Measurements from ENCODE around the gene SUGCT.

The SUGCT gene

DNA sequence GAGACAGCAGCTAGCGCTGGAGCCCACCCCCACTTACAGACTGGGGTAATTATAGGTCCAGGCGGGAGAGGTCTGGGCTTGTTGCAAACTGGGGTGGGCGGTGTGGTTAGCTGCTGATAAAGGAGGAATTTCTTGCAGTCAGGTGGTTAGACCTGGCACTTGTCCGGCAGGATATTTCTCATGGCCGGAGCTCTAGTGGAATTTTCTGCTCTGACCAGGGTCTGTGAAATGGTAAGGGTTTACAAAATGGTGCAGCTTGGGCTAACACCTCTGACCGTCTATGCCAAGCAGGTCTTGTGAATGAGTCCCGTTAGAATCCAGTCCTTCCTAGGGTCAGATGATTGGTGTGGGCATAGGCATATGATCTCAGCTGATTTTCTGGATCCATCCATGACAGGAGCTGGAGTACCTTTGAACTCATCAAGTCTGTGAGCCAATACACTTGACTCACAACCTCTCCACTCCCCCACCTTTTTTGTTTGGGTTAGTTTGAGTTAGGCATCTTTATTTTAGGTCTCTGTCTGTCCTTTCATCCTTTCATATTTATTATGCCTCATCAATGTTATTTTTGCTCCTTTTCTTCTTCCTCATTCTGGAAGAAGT lies 213.4 kb downstream of the SUGCT start:
- ChIA-PET CTCF (interaction anchor here (0.6 kb wide), 1 partner anchor 447 kb away, joined by 4 read pairs; no protein-coding TSS in a partner anchor), POLR2A (no interaction called here)
- Histone ChIP-seq H3K27ac (ENCODE audit: extremely low read depth, low read depth, low read length) (no peak overlapping the region), H3K4me1 (ENCODE audit: control insufficient read depth, insufficient read depth, low read length) (no peaks in the 10 kb centered on the region), H3K36me3 (ENCODE audit: control insufficient read depth in 2 of 2, insufficient read depth in 1 of 2, low read length in 2 of 2) (no peaks in the 10 kb centered on the region), H3K4me3 (ENCODE audit: low read depth, low read length) (no peak overlapping the region), H3K9me3 (ENCODE audit: control insufficient read depth, insufficient read depth, low read depth, low read length) (no peaks in the 10 kb centered on the region)
- TF ChIP-seq ZNF510 (tag by site-specific recombination; IDR thresholded peaks at IDR 0.05; ENCODE audit: insufficient replicate concordance) (no peak), BCL11B (tag by site-specific recombination; IDR thresholded peaks at IDR 0.05; ENCODE audit: low read depth) (no peak), ZNF335 (tag by site-specific recombination; conservative IDR thresholded peaks at IDR 0.05) (no peak), ZNF530 (tag by site-specific recombination; IDR thresholded peaks at IDR 0.05; ENCODE audit: low read depth) (no peak)
- TF ChIP-seq, protein P1, sequence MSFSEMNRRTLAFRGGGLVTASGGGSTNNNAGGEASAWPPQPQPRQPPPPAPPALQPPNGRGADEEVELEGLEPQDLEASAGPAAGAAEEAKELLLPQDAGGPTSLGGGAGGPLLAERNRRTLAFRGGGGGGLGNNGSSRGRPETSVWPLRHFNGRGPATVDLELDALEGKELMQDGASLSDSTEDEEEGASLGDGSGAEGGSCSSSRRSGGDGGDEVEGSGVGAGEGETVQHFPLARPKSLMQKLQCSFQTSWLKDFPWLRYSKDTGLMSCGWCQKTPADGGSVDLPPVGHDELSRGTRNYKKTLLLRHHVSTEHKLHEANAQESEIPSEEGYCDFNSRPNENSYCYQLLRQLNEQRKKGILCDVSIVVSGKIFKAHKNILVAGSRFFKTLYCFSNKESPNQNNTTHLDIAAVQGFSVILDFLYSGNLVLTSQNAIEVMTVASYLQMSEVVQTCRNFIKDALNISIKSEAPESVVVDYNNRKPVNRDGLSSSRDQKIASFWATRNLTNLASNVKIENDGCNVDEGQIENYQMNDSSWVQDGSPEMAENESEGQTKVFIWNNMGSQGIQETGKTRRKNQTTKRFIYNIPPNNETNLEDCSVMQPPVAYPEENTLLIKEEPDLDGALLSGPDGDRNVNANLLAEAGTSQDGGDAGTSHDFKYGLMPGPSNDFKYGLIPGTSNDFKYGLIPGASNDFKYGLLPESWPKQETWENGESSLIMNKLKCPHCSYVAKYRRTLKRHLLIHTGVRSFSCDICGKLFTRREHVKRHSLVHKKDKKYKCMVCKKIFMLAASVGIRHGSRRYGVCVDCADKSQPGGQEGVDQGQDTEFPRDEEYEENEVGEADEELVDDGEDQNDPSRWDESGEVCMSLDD (tag by site-specific recombination; IDR thresholded peaks at IDR 0.05) = no peak
- TF ChIP-seq, protein P2, sequence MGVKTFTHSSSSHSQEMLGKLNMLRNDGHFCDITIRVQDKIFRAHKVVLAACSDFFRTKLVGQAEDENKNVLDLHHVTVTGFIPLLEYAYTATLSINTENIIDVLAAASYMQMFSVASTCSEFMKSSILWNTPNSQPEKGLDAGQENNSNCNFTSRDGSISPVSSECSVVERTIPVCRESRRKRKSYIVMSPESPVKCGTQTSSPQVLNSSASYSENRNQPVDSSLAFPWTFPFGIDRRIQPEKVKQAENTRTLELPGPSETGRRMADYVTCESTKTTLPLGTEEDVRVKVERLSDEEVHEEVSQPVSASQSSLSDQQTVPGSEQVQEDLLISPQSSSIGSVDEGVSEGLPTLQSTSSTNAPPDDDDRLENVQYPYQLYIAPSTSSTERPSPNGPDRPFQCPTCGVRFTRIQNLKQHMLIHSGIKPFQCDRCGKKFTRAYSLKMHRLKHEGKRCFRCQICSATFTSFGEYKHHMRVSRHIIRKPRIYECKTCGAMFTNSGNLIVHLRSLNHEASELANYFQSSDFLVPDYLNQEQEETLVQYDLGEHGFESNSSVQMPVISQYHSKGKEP (tag by site-specific recombination; IDR thresholded peaks at IDR 0.05) = no peak
- TF ChIP-seq, protein P3, sequence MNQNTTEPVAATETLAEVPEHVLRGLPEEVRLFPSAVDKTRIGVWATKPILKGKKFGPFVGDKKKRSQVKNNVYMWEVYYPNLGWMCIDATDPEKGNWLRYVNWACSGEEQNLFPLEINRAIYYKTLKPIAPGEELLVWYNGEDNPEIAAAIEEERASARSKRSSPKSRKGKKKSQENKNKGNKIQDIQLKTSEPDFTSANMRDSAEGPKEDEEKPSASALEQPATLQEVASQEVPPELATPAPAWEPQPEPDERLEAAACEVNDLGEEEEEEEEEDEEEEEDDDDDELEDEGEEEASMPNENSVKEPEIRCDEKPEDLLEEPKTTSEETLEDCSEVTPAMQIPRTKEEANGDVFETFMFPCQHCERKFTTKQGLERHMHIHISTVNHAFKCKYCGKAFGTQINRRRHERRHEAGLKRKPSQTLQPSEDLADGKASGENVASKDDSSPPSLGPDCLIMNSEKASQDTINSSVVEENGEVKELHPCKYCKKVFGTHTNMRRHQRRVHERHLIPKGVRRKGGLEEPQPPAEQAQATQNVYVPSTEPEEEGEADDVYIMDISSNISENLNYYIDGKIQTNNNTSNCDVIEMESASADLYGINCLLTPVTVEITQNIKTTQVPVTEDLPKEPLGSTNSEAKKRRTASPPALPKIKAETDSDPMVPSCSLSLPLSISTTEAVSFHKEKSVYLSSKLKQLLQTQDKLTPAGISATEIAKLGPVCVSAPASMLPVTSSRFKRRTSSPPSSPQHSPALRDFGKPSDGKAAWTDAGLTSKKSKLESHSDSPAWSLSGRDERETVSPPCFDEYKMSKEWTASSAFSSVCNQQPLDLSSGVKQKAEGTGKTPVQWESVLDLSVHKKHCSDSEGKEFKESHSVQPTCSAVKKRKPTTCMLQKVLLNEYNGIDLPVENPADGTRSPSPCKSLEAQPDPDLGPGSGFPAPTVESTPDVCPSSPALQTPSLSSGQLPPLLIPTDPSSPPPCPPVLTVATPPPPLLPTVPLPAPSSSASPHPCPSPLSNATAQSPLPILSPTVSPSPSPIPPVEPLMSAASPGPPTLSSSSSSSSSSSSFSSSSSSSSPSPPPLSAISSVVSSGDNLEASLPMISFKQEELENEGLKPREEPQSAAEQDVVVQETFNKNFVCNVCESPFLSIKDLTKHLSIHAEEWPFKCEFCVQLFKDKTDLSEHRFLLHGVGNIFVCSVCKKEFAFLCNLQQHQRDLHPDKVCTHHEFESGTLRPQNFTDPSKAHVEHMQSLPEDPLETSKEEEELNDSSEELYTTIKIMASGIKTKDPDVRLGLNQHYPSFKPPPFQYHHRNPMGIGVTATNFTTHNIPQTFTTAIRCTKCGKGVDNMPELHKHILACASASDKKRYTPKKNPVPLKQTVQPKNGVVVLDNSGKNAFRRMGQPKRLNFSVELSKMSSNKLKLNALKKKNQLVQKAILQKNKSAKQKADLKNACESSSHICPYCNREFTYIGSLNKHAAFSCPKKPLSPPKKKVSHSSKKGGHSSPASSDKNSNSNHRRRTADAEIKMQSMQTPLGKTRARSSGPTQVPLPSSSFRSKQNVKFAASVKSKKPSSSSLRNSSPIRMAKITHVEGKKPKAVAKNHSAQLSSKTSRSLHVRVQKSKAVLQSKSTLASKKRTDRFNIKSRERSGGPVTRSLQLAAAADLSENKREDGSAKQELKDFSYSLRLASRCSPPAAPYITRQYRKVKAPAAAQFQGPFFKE (tag by site-specific recombination; IDR thresholded peaks at IDR 0.05; ENCODE audit: borderline replicate concordance) = no peak
- TF ChIP-seq, protein P4, sequence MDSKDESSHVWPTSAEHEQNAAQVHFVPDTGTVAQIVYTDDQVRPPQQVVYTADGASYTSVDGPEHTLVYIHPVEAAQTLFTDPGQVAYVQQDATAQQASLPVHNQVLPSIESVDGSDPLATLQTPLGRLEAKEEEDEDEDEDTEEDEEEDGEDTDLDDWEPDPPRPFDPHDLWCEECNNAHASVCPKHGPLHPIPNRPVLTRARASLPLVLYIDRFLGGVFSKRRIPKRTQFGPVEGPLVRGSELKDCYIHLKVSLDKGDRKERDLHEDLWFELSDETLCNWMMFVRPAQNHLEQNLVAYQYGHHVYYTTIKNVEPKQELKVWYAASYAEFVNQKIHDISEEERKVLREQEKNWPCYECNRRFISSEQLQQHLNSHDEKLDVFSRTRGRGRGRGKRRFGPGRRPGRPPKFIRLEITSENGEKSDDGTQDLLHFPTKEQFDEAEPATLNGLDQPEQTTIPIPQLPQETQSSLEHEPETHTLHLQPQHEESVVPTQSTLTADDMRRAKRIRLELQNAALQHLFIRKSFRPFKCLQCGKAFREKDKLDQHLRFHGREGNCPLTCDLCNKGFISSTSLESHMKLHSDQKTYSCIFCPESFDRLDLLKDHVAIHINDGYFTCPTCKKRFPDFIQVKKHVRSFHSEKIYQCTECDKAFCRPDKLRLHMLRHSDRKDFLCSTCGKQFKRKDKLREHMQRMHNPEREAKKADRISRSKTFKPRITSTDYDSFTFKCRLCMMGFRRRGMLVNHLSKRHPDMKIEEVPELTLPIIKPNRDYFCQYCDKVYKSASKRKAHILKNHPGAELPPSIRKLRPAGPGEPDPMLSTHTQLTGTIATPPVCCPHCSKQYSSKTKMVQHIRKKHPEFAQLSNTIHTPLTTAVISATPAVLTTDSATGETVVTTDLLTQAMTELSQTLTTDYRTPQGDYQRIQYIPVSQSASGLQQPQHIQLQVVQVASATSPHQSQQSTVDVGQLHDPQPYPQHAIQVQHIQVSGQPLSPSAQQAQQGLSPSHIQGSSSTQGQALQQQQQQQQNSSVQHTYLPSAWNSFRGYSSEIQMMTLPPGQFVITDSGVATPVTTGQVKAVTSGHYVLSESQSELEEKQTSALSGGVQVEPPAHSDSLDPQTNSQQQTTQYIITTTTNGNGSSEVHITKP (tag by site-specific recombination; IDR thresholded peaks at IDR 0.05) = no peak

DNA sequence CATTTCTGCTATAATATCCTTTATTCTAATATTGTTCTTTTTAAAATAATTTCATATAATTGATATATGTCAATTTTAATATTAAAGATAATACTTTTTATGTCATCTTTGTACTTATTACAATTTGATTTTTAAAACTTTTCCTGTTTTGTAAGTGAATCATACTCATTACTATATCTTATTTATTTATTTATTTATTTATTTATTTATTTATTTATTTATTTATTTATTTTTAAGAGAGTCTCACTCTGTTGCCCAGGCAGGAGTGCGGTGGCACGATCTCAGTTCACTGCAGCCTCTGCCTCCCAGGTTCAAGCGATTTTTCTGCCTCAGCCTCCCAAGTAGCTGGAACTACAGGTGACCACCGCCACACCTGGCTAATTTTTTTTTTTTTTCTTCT lies 215.3 kb downstream of the SUGCT start:
- ChIA-PET POLR2A (no interaction called here), CTCF (no interaction called here)
- H3K36me3 ChIP-seq (ENCODE audit: control insufficient read depth in 2 of 2, insufficient read depth in 1 of 2, low read length in 2 of 2) = no peaks in the 10 kb centered on the region
- H3K9me3 ChIP-seq (ENCODE audit: control insufficient read depth, insufficient read depth, low read depth, low read length) = no peaks in the 10 kb centered on the region
- no peak overlapping the region for H3K4me3 ChIP-seq (ENCODE audit: low read depth, low read length)
- no peak overlapping the region for H3K27ac ChIP-seq (ENCODE audit: extremely low read depth, low read depth, low read length)
- no peaks in the 10 kb centered on the region for H3K4me1 ChIP-seq (ENCODE audit: control insufficient read depth, insufficient read depth, low read length)
- TF ChIP-seq, protein P5, sequence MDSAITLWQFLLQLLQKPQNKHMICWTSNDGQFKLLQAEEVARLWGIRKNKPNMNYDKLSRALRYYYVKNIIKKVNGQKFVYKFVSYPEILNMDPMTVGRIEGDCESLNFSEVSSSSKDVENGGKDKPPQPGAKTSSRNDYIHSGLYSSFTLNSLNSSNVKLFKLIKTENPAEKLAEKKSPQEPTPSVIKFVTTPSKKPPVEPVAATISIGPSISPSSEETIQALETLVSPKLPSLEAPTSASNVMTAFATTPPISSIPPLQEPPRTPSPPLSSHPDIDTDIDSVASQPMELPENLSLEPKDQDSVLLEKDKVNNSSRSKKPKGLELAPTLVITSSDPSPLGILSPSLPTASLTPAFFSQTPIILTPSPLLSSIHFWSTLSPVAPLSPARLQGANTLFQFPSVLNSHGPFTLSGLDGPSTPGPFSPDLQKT (IDR thresholded peaks at IDR 0.05; ENCODE audit: borderline replicate concordance, low read depth, low read length) = no peak
- TF ChIP-seq, protein P6, sequence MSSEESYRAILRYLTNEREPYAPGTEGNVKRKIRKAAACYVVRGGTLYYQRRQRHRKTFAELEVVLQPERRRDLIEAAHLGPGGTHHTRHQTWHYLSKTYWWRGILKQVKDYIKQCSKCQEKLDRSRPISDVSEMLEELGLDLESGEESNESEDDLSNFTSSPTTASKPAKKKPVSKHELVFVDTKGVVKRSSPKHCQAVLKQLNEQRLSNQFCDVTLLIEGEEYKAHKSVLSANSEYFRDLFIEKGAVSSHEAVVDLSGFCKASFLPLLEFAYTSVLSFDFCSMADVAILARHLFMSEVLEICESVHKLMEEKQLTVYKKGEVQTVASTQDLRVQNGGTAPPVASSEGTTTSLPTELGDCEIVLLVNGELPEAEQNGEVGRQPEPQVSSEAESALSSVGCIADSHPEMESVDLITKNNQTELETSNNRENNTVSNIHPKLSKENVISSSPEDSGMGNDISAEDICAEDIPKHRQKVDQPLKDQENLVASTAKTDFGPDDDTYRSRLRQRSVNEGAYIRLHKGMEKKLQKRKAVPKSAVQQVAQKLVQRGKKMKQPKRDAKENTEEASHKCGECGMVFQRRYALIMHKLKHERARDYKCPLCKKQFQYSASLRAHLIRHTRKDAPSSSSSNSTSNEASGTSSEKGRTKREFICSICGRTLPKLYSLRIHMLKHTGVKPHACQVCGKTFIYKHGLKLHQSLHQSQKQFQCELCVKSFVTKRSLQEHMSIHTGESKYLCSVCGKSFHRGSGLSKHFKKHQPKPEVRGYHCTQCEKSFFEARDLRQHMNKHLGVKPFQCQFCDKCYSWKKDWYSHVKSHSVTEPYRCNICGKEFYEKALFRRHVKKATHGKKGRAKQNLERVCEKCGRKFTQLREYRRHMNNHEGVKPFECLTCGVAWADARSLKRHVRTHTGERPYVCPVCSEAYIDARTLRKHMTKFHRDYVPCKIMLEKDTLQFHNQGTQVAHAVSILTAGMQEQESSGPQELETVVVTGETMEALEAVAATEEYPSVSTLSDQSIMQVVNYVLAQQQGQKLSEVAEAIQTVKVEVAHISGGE (tag by site-specific recombination; conservative IDR thresholded peaks at IDR 0.05; ENCODE audit: low read depth) = peak; percentile 76
- TF ChIP-seq, protein P7, sequence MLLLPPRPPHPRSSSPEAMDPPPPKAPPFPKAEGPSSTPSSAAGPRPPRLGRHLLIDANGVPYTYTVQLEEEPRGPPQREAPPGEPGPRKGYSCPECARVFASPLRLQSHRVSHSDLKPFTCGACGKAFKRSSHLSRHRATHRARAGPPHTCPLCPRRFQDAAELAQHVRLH (tag by site-specific recombination; IDR thresholded peaks at IDR 0.05) = 0 out of 2 replicates have a peak, but pooled peaks have one; percentile 31

All from HEK293 (cell line).